ENCODE results near the gene DENND2C. TPM values are rescaled to one million over a fixed set of nuclear protein-coding genes. Genes with fewer than 3 reads are reported as not detected.

DENND2C gene
- total RNA-seq, 2 donors from 2014 or later, result 25.6 to 40.3 TPM

GRCh38 chr1:114588196-114588689 is 81.6 kb downstream of the DENND2C start:
- no peak overlapping the region for H3K9ac ChIP-seq (ENCODE audit: extremely low read depth, low read length, poor library complexity, severe bottlenecking)

GRCh38 chr1:114587203-114587991 is 82.5 kb downstream of the DENND2C start:
- Mint-ChIP-seq H3K36me3 (ENCODE audit: low read depth) (peaks cover 38% of the 10 kb centered on the region), H3K4me1 (no peaks in the 10 kb centered on the region), H3K4me3 (no peak overlapping the region), H3K9me3 (no peaks in the 10 kb centered on the region), H3K27me3 (ENCODE audit: insufficient read depth) (no peaks in the 10 kb centered on the region), H3K27ac (no peak overlapping the region)
- Histone ChIP-seq H3K4me3 (ENCODE audit: low read length) (no peak overlapping the region), H3K9me3 (ENCODE audit: control insufficient read depth, low read length) (no peaks in the 10 kb centered on the region), H3K36me3 (ENCODE audit: control insufficient read depth, insufficient read depth, low read length) (peaks cover 41% of the 10 kb centered on the region), H3K27me3 (ENCODE audit: control insufficient read depth, insufficient read depth, low read length, poor library complexity, severe bottlenecking) (no peaks in the 10 kb centered on the region), H3K4me1 (ENCODE audit: control insufficient read depth, insufficient read depth, low read length) (no peaks in the 10 kb centered on the region), H3K27ac (ENCODE audit: low read depth, low read length) (no peak overlapping the region), H3K9ac (ENCODE audit: extremely low read depth, low read length, poor library complexity, severe bottlenecking) (no peak overlapping the region)
- TF ChIP-seq CTCF (conservative IDR thresholded peaks at IDR 0.05), result no peak
- DNase-seq, result no peak
- 95 to 96% methylated on average over 11 to 15 of the region's 16 CpGs for WGBS, 2 experiments (ENCODE audit: insufficient coverage in 1 of 2, insufficient read length in 1 of 2)

More at GRCh38 chr1:114588196-114588689, 81.6 kb downstream of the DENND2C start:
- Mint-ChIP-seq H3K4me3 (no peak overlapping the region), H3K4me1 (no peaks in the 10 kb centered on the region), H3K27ac (no peak overlapping the region), H3K9me3 (no peaks in the 10 kb centered on the region), H3K36me3 (ENCODE audit: low read depth) (peaks cover 45% of the 10 kb centered on the region), H3K27me3 (ENCODE audit: insufficient read depth) (no peaks in the 10 kb centered on the region)
- no peaks in the 10 kb centered on the region for H3K4me1 ChIP-seq (ENCODE audit: control insufficient read depth, insufficient read depth, low read length)
- no peaks in the 10 kb centered on the region for H3K9me3 ChIP-seq (ENCODE audit: control insufficient read depth, low read length)
- no peak for TF ChIP-seq CTCF (conservative IDR thresholded peaks at IDR 0.05)
- DNase-seq, result no peak
- H3K4me3 ChIP-seq (ENCODE audit: low read length), result no peak overlapping the region
- 93 to 100% methylated on average over 2 of the region's 2 CpGs for WGBS, 2 experiments (ENCODE audit: insufficient coverage in 1 of 2, insufficient read length in 1 of 2)
- H3K36me3 ChIP-seq (ENCODE audit: control insufficient read depth, insufficient read depth, low read length), result peaks cover 46% of the 10 kb centered on the region
- H3K27me3 ChIP-seq (ENCODE audit: control insufficient read depth, insufficient read depth, low read length, poor library complexity, severe bottlenecking), result no peaks in the 10 kb centered on the region
- H3K27ac ChIP-seq (ENCODE audit: low read depth, low read length), result no peak overlapping the region

GRCh38 chr1:114586513-114587047 is 83.3 kb downstream of the DENND2C start:
- no peaks in the 10 kb centered on the region for H3K9me3 Mint-ChIP-seq
- no peak for TF ChIP-seq CTCF (conservative IDR thresholded peaks at IDR 0.05)
- 89 to 94% methylated on average over 5 of the region's 5 CpGs for whole genome bisulfite sequencing, 2 experiments (ENCODE audit: insufficient coverage in 1 of 2, insufficient read length in 1 of 2)

More at GRCh38 chr1:114586513-114587047, 83.3 kb downstream of the DENND2C start:
- Mint-ChIP-seq H3K27ac (no peak overlapping the region), H3K4me3 (no peak overlapping the region), H3K36me3 (ENCODE audit: low read depth) (peaks cover 38% of the 10 kb centered on the region), H3K4me1 (no peaks in the 10 kb centered on the region), H3K27me3 (ENCODE audit: insufficient read depth) (no peaks in the 10 kb centered on the region)
- Histone ChIP-seq H3K36me3 (ENCODE audit: control insufficient read depth, insufficient read depth, low read length) (peaks cover 41% of the 10 kb centered on the region), H3K4me3 (ENCODE audit: low read length) (no peak overlapping the region), H3K27ac (ENCODE audit: low read depth, low read length) (no peak overlapping the region), H3K9me3 (ENCODE audit: control insufficient read depth, low read length) (no peaks in the 10 kb centered on the region), H3K27me3 (ENCODE audit: control insufficient read depth, insufficient read depth, low read length, poor library complexity, severe bottlenecking) (no peaks in the 10 kb centered on the region), H3K4me1 (ENCODE audit: control insufficient read depth, insufficient read depth, low read length) (no peaks in the 10 kb centered on the region), H3K9ac (ENCODE audit: extremely low read depth, low read length, poor library complexity, severe bottlenecking) (no peak overlapping the region)
- no peak for DNase-seq

Measured in endodermal cell (in vitro differentiated cells).